IPS-18c (cell line): ENCODE results near the gene TMC8.
A peak's percentile ranks its signal among the peaks of the same experiment; 100 is the strongest.

Experiments
- H3K4me3 ChIP-seq: 2 replicates; pipeline ENCODE4 v1.7.0; 2013; ENCODE audit warnings: low read depth, mild to moderate bottlenecking, low read length, moderate library complexity; ENCODE audit not compliant: insufficient read depth
- H3K9me3 ChIP-seq: one replicate; pipeline ENCODE4 v1.6.1; 2013; ENCODE audit warnings: mild to moderate bottlenecking, low read length, moderate library complexity; ENCODE audit not compliant: control insufficient read depth, insufficient read depth

The TMC8 gene

GRCh38 chr17:78118801-78119241 lies 11.8 kb upstream of the TMC8 start:
- no peak overlapping the region for H3K4me3 ChIP-seq
- H3K9me3 ChIP-seq, result no peaks in the 10 kb centered on the region

- Histone ChIP-seq H3K4me3 (no peak overlapping the region; the same call in 1 of the 2 replicates), H3K9me3 (no peaks in the 10 kb centered on the region)
Observed at GRCh38 chr17:78120537-78120936, 10.0 kb upstream of the TMC8 start.

- H3K9me3 ChIP-seq, result no peaks in the 10 kb centered on the region
- no peak overlapping the region for H3K4me3 ChIP-seq
Observed at GRCh38 chr17:78120971-78121800, 9.4 kb upstream of the TMC8 start.

GRCh38 chr17:78121801-78122215 lies 8.8 kb upstream of the TMC8 start:
- Histone ChIP-seq H3K9me3 (no peaks in the 10 kb centered on the region), H3K4me3 (no peak overlapping the region)

GRCh38 chr17:78122216-78122930 lies 8.2 kb upstream of the TMC8 start:
- Histone ChIP-seq H3K9me3 (no peaks in the 10 kb centered on the region), H3K4me3 (no peak overlapping the region)

GRCh38 chr17:78122931-78123249 lies 7.7 kb upstream of the TMC8 start:
- H3K4me3 ChIP-seq, result no peak overlapping the region
- H3K9me3 ChIP-seq, result no peaks in the 10 kb centered on the region

- Histone ChIP-seq H3K4me3 (no peak overlapping the region), H3K9me3 (no peaks in the 10 kb centered on the region)
Observed at GRCh38 chr17:78123258-78123929, 7.2 kb upstream of the TMC8 start.

- Histone ChIP-seq H3K9me3 (no peaks in the 10 kb centered on the region), H3K4me3 (no peak overlapping the region)
Observed at GRCh38 chr17:78124081-78124835, 6.3 kb upstream of the TMC8 start.

- Histone ChIP-seq H3K9me3 (no peaks in the 10 kb centered on the region), H3K4me3 (no peak overlapping the region)
Observed at GRCh38 chr17:78124836-78125137, 5.8 kb upstream of the TMC8 start.

GRCh38 chr17:78125138-78125913 lies 5.2 kb upstream of the TMC8 start:
- H3K9me3 ChIP-seq, result no peaks in the 10 kb centered on the region
- no peak overlapping the region for H3K4me3 ChIP-seq

GRCh38 chr17:78125976-78126894 lies 4.3 kb upstream of the TMC8 start:
- H3K4me3 ChIP-seq, result no peak overlapping the region

GRCh38 chr17:78126895-78127238 lies 3.7 kb upstream of the TMC8 start:
- Histone ChIP-seq H3K9me3 (no peaks in the 10 kb centered on the region), H3K4me3 (peak overlapping the region; percentile 80)

More at GRCh38 chr17:78125976-78126894, 4.3 kb upstream of the TMC8 start:
- no peaks in the 10 kb centered on the region for H3K9me3 ChIP-seq

GRCh38 chr17:78127239-78127887 lies 3.2 kb upstream of the TMC8 start:
- Histone ChIP-seq H3K9me3 (no peaks in the 10 kb centered on the region), H3K4me3 (peak overlapping the region; percentile 80)

- H3K4me3 ChIP-seq, result peak overlapping the region; percentile 80
- no peaks in the 10 kb centered on the region for H3K9me3 ChIP-seq
Observed at GRCh38 chr17:78127888-78128550, 2.6 kb upstream of the TMC8 start.
